Measurements from ENCODE around the gene UBE2Q1. TPM values are rescaled to one million over a fixed set of nuclear protein-coding genes. Genes with fewer than 3 reads are reported as not detected.

UBE2Q1 gene
- total and polyA plus RNA-seq, 4 donors = 8.2 to 22.0 (median 14.2) TPM

- no peaks in the 10 kb centered on the region for H3K9me3 ChIP-seq (ENCODE audit: control insufficient read depth in 4 of 4, low read length in 3 of 4)
- DNase-seq (ENCODE audit: low spot score) = no peak
- no peaks in the 10 kb centered on the region for H3K27me3 ChIP-seq (ENCODE audit: control insufficient read depth in 4 of 4, insufficient read depth in 4 of 4, low read length in 3 of 4)
- no peak overlapping the region for H3K27ac ChIP-seq (ENCODE audit: low read depth in 1 of 2, low read length in 2 of 2)
- H3K4me3 ChIP-seq (ENCODE audit: low read depth in 1 of 3, low read length in 3 of 3) = no peak overlapping the region
- peaks cover 23 to 77% (median 65%) of the 10 kb centered on the region in 4 donors for H3K36me3 ChIP-seq (ENCODE audit: control insufficient read depth in 4 of 4, insufficient read depth in 3 of 4, low read depth in 1 of 4, low read length in 3 of 4)
- TF ChIP-seq JUND (IDR thresholded peaks at IDR 0.05) (no peak), SP1 (IDR thresholded peaks at IDR 0.05) (no peak), MAX (IDR thresholded peaks at IDR 0.05) (no peak), YY1 (IDR thresholded peaks at IDR 0.05) (no peak), ATF3 (IDR thresholded peaks at IDR 0.05) (no peak), RAD21 (IDR thresholded peaks at IDR 0.05) (no peak), CTCF (IDR thresholded peaks at IDR 0.05; ENCODE audit: low read depth, low read length, missing input control) (no peak), HNF4G (IDR thresholded peaks at IDR 0.05) (no peak), RXRA (IDR thresholded peaks at IDR 0.05) (no peak), TAF1 (conservative IDR thresholded peaks at IDR 0.05) (no peak), FOXA1 (IDR thresholded peaks at IDR 0.05) (no peak), NR2F2 (IDR thresholded peaks at IDR 0.05) (no peak), FOXA2 (IDR thresholded peaks at IDR 0.05) (no peak), GABPA (IDR thresholded peaks at IDR 0.05 in 1 of 2, conservative IDR thresholded peaks at IDR 0.05 in 1 of 2) (no peak), REST (IDR thresholded peaks at IDR 0.05) (no peak), ZBTB33 (IDR thresholded peaks at IDR 0.05) (no peak), EGR1 (IDR thresholded peaks at IDR 0.05; ENCODE audit: low read depth in 2 of 2) (no peak)
- WGBS = 85% methylated on average over 3 of the region's 3 CpGs
- H3K4me1 ChIP-seq (ENCODE audit: control insufficient read depth in 4 of 4, insufficient read depth in 4 of 4, low read length in 3 of 4) = peaks cover 0 to 19% (median 1%) of the 10 kb centered on the region in 4 donors
- no peak overlapping the region for H3K9ac ChIP-seq (ENCODE audit: low read depth in 1 of 2, low read length in 2 of 2)
Measured at GRCh38 chr1:154598871-154599635, 40.6 kb upstream of the UBE2Q1 start.
